Measurements from ENCODE around the gene CEBPA.

CEBPA gene

GRCh38 chr19:33270769-33271168, 31.6 kb downstream of the CEBPA start:
- no peak for DNase-seq

- no peak for DNase-seq
Measured at GRCh38 chr19:33269016-33269415, 33.3 kb downstream of the CEBPA start.

DNA sequence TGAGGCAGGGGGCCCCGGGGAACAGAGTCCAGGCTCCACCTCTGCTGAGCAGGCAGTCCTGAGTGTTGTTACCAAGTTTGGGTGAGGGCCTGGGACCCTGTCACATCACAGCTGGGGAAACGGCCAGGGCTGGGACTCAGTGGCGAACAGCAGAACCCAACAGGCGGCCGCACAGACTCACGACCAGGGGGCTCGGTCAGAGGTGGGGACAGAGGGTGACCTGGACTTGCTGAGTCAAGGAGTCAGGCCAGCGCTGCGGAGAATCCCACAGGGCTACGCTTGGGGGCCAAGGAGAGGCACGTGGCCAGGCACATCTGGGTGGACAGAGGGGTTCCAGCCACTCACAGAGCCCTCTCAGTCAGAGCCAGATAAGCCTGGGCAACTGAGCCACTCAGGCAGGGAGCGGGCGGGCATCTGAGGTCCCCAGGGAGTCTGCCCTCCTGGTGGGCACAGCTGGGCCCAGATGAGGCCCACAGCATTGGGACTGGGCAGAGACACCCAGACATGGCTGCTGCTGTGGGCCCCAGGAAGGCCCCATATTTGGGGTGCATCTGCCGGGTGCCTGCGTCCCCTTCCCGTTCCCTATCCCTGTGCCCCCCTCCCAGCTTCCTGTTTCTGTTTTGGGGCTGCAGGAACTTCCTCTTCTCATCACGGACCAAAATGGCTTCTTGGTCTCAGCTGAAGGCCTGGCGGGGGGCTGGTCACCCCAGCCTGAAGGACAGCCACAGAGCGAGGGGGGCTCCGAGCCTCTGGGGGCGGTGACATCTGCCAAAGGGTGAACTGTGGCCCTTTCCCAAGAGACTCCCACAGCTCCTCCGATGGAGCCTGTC, 34.0 kb downstream of the CEBPA start:
- no peak for DNase-seq

DNA sequence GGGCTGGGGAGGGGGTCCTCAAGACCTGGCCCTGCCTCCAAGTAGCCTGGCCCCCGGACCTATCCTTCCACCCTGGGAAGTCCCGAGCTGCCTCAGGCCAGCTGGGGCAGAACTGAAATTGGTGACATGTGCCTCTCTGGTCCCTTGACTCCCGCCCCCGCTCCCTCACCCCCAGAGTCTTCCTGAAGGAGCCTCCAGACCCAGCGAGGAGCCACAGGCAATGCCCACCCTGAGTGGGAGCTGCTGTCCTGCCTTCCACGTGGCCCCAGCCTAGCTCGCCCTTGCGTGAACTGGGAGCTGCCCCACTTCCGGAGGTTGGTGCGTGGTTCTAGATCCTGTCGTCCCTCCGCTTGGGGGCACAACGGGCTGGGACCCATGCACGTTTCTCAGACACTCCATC, 34.6 kb downstream of the CEBPA start:
- no peak for DNase-seq

DNA sequence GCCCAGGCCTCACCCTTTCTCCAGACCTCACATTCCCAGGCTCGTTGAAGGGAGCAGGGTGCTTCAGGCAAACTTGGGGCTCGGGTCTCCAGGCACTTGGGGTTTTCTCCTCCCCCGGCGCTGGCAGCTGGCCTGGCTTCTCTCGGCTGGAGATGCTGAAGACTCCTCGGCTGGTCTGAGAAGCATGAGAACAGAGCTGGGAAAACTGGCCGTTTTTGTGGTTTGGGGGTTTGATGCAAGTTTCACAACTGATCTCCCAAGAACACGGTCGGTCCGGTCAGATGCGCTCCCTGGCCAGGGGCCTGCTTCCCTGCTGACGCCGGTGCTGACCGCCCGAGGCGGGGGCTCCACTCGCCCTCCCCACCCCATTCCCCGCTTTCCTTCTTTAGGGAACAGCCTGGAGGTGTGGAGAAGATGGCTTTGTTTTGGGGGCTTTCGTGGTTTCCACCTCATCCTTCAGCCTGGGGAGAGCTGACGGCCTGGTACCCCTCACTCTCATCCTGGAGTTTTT, 35.3 kb downstream of the CEBPA start:
- no peak for DNase-seq

DNA sequence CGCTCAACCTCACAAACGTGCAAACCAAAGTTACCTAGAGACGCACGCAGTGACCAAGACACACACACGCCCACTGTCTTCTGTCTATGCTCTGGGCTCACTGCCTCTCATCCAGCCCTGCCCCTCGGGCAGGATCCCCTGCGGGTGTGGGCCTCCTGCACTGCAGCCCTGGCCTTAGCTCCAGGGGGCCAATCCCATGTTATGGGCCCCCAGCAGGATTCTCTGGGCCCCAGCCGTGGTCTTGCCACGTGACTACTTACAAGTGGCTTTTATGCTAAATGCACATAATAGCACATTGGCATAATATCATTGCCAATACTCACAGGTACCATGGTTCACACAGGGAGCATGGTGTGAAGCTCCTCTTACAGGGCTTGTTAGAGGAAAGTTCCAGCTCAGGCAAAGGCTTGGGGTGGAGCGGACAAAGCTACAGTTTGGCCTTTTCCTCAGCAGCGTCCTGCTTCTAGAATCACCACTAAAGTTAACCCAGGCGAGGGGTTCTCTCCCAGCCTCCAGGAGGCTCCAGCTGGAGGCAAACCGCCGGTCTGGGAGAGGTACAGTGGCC, 37.4 kb downstream of the CEBPA start:
- no peak for DNase-seq

GRCh38 chr19:33263325-33264023, 38.9 kb downstream of the CEBPA start:
- no peak for DNase-seq

- DNase-seq = no peak
Measured at GRCh38 chr19:33261511-33262189, 40.7 kb downstream of the CEBPA start.

- no peak for DNase-seq
Measured at GRCh38 chr19:33260628-33261418, 41.5 kb downstream of the CEBPA start.

GRCh38 chr19:33259539-33259938, 42.8 kb downstream of the CEBPA start:
- no peak for DNase-seq

DNA sequence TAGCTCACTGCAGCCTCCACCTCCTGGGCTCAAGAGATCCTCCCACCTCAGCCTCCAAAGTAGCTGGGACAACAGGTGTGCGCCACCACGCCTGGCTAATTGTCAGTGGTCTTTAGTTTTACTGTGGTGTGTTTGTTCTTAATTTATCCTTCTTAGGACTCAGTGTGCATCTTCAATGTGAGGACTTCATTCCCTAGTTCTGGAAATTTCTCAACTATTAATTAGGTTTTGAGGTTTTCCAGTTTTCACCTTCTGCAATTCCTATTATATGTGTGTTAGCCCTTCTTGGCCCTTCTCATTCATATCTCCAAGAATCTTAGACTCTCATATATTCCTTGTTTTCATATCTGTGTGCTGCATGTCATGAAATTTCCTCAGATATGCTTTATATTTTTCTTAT, 44.5 kb downstream of the CEBPA start:
- no peak for DNase-seq

DNA sequence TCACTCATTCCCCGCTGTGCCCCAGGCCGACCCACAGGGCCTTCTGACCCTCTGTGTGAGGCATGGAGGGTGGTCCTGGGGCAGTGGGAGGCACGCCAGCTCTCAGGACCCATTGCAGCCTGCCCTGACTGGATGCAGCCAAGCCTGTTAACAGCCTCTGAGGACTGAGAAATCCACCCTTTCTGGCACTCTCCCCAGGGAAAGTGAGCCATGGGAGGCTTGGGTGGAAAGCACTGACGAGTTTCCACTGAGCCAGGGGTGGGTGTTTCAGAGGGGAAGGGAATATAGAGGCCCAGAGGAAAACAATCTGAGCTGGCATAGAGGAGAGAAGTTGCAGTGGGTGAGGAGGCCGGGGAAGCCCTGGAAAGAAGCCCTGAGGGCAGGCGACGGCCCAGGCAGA, 46.1 kb downstream of the CEBPA start:
- no peak for DNase-seq

DNA sequence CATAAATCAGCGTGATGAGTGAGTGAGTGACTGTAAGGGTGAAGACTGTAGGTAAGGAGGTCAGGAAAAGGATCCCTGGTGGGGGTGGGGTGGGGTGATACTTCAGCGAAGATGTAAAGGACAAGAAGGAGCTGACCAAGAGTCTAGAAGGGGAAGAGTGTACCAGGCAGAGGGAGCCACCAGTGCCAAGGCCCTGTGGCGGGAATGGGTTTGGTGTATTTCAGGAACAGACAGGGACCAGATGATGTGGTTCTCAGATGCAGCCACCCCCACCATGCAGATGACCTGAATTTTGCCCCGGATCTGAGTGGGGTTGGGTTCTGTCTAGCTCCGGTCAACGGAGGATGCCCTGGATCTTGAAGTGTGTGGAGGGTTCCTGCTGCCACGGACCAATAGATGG, 46.6 kb downstream of the CEBPA start:
- no peak for DNase-seq

DNA sequence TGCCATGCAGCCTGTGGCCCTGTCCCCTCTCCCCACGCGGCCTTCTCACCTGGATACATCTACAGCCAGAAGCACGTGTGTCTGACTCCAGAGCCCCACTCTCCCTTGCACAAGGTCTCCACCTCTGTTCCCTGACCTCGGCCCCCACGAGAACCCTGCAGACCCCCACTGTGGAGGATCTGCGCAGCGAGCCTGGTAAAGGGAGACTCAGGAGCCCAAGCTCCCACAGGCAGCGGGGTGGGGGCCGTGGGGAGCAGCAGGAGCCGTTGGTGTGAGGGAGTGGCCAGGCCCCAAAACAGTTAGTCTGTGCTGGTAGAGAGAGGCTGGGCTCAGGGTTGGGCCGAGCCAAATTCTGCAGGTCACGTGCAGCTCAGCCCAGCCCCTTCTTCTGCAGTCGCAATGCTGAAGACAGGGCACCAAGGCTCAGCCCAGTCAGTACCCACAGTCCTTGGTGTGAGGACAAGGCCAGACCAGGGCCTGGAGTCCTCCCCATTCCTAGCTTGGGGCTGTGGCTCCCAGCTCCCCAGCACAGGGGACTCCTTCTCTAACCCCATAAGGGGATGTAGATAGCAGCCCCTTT, 48.0 kb downstream of the CEBPA start:
- no peak for DNase-seq

DNA sequence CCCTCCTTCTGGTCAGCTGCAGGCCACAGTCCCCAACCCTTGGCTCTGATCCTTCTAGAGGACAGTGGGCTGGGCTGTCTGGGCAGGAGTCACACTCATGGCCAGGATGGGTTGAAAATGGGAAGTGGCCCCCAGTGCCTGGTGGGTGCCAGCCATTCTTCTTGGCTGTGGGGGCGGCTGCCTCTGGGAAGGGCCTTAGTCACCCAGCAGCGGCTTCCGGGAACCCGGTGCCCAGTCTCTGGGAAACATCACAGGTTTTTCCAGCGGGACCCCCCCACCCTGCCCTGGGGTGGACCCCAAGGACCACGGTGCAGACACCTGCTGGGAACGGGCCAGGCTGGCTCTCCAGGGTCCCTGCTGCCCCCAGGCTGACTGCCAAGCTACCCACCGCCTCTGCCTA, 49.4 kb downstream of the CEBPA start:
- DNase-seq = no peak

- DNase-seq = no peak
Measured at GRCh38 chr19:33252418-33252962, 49.8 kb downstream of the CEBPA start.

DNA sequence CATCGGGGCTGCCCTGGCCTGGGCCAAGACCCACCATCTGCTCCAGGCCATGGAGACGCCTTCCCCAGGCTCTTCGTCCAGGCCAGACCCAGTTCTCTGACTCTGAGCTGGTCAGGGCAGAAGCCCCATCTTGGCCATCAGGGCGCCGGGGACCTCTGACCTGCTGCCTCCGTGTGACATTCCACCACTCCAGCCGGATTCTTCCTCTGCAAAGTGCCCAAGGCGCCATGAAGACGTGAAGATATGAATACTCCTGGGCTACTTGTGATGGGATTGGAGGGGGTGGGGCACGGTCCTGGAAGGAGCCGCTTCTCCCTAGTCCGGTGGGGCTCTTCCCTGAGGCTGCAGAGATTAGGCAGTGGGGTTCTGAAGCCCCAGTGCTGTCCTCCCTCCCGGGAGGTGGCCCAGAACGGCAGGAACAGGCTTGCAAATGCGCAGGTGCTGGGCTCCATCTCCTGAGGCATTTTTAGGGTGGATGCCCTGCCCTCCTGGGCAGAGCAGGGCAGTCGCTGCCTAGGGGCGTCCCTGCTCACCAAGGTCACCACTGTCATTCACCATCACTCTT, 50.7 kb downstream of the CEBPA start:
- DNase-seq = no peak

DNA sequence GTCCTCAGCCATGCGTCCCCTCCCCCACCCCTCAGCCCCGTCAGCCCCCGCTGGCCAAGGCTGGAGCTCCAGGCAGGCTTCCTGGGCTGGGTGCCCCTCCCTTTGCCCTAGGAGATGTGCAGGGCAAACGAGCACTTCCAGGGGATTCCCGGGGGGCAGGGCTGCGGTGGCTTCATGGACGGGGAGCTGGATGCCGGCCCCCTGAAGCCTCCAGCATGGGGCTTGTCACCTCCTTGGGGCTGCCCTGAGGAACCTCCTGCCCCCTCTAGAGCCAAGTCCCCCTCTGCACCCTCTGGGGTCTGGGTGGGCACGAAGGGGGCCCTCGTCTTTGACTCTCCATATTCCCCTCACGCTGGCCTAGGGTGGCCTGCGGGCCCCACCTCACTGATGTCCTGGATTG, 51.3 kb downstream of the CEBPA start:
- DNase-seq = no peak

- no peak for DNase-seq
Measured at GRCh38 chr19:33250500-33250899, 51.8 kb downstream of the CEBPA start.

Measured in stimulated activated CD4-positive, alpha-beta T cell treated with anti-CD3 and anti-CD28 coated beads, Interleukin-2, amount 100 ng/mL, for 48 hours (primary cell).